OCI-LY3 (cell line): ENCODE results near the gene THSD7B.

Source experiments
- H2AFZ ChIP-seq: fragments of 200-600, 300-600 bp; shearing (Covaris generic); 2 replicates; pipeline ENCODE4 v1.6.0; 2014; ENCODE audit warnings: antibody characterized with exemption, low read depth, low read length
- H3K27ac ChIP-seq: fragments of 200-600, 300-600 bp; sonication (generic); 2 replicates; pipeline ENCODE4 v1.5.1; 2014; ENCODE audit warnings: mild to moderate bottlenecking, low read length, moderate library complexity, mixed read lengths
- H3K27me3 ChIP-seq: fragments of 200-600, 300-600 bp; sonication (generic); 2 replicates; pipeline ENCODE4 v1.6.1; 2014; ENCODE audit warnings: low read depth, low read length, mixed read lengths
- H3K36me3 ChIP-seq: fragments of 200-600, 300-600 bp; sonication (generic); replicated peaks from 2 replicates; pipeline ENCODE3; 2014; ENCODE audit warnings: low read depth, low read length, mixed read lengths
- H3K4me1 ChIP-seq: fragments of 300-600, 200-600 bp; sonication (generic); 2 replicates; pipeline ENCODE4 v1.6.1; 2014; ENCODE audit warnings: low read length, mixed read lengths
- H3K4me2 ChIP-seq: fragments of 200-600, 300-600 bp; sonication (generic); 2 replicates; pipeline ENCODE4 v1.6.1; 2014; ENCODE audit warnings: low read length, mixed read lengths
- H3K4me3 ChIP-seq: fragments of 300-600, 200-600 bp; sonication (generic); 2 replicates; pipeline ENCODE4 v1.5.1; 2014; ENCODE audit warnings: antibody characterized with exemption, mild to moderate bottlenecking, low read length, moderate library complexity
- H3K79me2 ChIP-seq: fragments of 300-600, 200-600 bp; shearing (Covaris generic); 2 replicates; pipeline ENCODE4 v1.6.1; 2014; ENCODE audit warnings: mild to moderate bottlenecking, low read length, mixed read lengths
- H3K9ac ChIP-seq: fragments of 300-600, 200-600 bp; shearing (Covaris generic); 2 replicates; pipeline ENCODE4 v1.6.0; 2014; ENCODE audit warnings: mild to moderate bottlenecking, low read length, moderate library complexity
- H3K9me3 ChIP-seq: fragments of 200-600, 300-600 bp; shearing (Covaris generic); 2 replicates; pipeline ENCODE4 v1.6.1; 2014; ENCODE audit warnings: low read length, mixed read lengths; ENCODE audit not compliant: insufficient read depth
- H4K20me1 ChIP-seq: fragments of 200-600, 300-600 bp; sonication (generic); 2 replicates; pipeline ENCODE4 v1.6.1; 2016; ENCODE audit warnings: low read length, mixed read lengths; ENCODE audit not compliant: insufficient read depth
- EZH2phosphoT487 ChIP-seq: fragments of 200-600 bp; shearing (Covaris generic); IDR thresholded peaks from 2 replicates; pipeline ENCODE4 v1.6.1; 2018; ENCODE audit warnings: antibody characterized with exemption, mixed run types, low read depth
- TF ChIP-seq, protein P1 (sequence below): fragments of 200-600, 300-600 bp; sonication (generic); IDR thresholded peaks from 2 replicates; pipeline ENCODE4 v1.5.1; 2014; ENCODE audit warnings: antibody characterized with exemption, low read length, low read depth

The THSD7B gene

DNA sequence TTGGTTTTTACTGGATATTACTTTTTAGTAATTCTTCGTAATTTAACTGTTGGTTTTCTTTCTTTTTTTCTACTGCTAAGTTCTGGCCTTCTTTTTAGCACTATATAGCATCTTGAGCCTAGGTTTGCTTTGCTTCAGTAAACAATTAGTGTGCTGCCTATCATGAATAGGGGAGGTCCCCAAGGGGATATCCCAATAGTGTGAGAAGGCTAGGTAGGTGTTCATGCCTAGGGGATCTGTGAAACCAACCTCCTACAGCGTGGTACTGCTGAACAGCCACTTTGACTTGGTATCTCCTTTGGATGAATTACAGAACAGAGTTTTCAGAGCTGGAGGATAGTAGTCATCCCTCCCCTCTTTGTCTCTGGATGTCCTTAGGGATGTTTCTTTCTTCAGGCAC is 888.7 kb downstream of the THSD7B start:
- H3K79me2 ChIP-seq: no peaks in the 10 kb centered on the region
- no peaks in the 10 kb centered on the region for H3K27me3 ChIP-seq
- H3K4me2 ChIP-seq: no peak overlapping the region
- H3K27ac ChIP-seq: no peak overlapping the region
- H4K20me1 ChIP-seq: no peaks in the 10 kb centered on the region
- no peak overlapping the region for H3K9ac ChIP-seq
- no peaks in the 10 kb centered on the region for H3K4me1 ChIP-seq
- no peak overlapping the region for H3K4me3 ChIP-seq
- no peak for TF ChIP-seq EZH2phosphoT487
- TF ChIP-seq, protein P1, sequence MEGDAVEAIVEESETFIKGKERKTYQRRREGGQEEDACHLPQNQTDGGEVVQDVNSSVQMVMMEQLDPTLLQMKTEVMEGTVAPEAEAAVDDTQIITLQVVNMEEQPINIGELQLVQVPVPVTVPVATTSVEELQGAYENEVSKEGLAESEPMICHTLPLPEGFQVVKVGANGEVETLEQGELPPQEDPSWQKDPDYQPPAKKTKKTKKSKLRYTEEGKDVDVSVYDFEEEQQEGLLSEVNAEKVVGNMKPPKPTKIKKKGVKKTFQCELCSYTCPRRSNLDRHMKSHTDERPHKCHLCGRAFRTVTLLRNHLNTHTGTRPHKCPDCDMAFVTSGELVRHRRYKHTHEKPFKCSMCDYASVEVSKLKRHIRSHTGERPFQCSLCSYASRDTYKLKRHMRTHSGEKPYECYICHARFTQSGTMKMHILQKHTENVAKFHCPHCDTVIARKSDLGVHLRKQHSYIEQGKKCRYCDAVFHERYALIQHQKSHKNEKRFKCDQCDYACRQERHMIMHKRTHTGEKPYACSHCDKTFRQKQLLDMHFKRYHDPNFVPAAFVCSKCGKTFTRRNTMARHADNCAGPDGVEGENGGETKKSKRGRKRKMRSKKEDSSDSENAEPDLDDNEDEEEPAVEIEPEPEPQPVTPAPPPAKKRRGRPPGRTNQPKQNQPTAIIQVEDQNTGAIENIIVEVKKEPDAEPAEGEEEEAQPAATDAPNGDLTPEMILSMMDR: no peak
- no peaks in the 10 kb centered on the region for H3K36me3 ChIP-seq
- H3K9me3 ChIP-seq: no peaks in the 10 kb centered on the region
- no peak overlapping the region for H2AFZ ChIP-seq

DNA sequence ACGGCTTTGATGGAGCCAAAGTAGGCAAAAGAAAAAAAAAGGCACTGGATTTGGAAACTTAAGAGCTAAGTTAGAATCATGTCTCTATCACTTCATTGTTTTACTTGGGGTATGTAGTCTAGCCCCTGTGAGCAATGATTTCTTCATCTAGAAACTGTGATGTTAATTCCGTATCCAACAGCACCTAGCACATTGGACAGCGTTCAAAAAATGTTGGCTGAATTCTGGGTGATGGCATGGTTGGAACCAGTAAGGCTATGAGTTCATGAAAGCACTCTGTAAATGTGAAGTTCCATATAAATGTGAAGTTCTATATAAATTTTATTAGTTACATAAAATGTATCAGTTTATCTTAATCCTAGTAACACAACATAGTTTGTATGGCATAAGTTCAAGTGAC is 890.5 kb downstream of the THSD7B start:
- H3K27me3 ChIP-seq: no peaks in the 10 kb centered on the region
- TF ChIP-seq, protein P1: no peak
- no peak for TF ChIP-seq EZH2phosphoT487
- H3K36me3 ChIP-seq: no peaks in the 10 kb centered on the region
- no peak overlapping the region for H3K4me2 ChIP-seq
- H3K4me1 ChIP-seq: no peaks in the 10 kb centered on the region
- H4K20me1 ChIP-seq: no peaks in the 10 kb centered on the region
- H2AFZ ChIP-seq: no peak overlapping the region
- H3K79me2 ChIP-seq: no peaks in the 10 kb centered on the region
- no peak overlapping the region for H3K27ac ChIP-seq
- H3K4me3 ChIP-seq: no peak overlapping the region
- no peaks in the 10 kb centered on the region for H3K9me3 ChIP-seq
- no peak overlapping the region for H3K9ac ChIP-seq

DNA sequence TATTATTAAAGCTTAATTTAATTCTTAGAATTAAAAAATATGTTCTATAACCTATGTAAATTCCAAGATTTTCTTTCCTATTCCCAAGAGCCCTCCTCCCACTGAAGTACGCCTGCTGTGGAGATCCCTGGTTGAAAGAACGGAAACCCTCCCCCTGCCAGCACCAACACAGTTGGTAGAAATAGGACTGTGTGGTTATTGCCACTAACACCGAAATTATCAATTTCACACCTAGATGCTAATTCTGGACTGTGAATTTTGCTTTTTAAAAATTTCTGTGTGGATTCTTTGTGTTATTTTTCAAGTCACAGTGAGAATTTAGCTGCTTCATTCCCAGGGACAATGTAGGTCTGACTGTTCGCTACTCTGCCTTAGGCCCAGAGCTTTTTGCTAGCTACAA is 893.1 kb downstream of the THSD7B start:
- no peak overlapping the region for H3K27ac ChIP-seq
- no peaks in the 10 kb centered on the region for H3K79me2 ChIP-seq
- H3K4me3 ChIP-seq: no peak overlapping the region
- H3K9me3 ChIP-seq: no peaks in the 10 kb centered on the region
- H3K4me2 ChIP-seq: no peak overlapping the region
- no peaks in the 10 kb centered on the region for H3K27me3 ChIP-seq
- H3K4me1 ChIP-seq: no peaks in the 10 kb centered on the region
- TF ChIP-seq, protein P1: no peak
- no peak for TF ChIP-seq EZH2phosphoT487
- no peak overlapping the region for H2AFZ ChIP-seq
- H4K20me1 ChIP-seq: no peaks in the 10 kb centered on the region
- no peaks in the 10 kb centered on the region for H3K36me3 ChIP-seq
- H3K9ac ChIP-seq: no peak overlapping the region

DNA sequence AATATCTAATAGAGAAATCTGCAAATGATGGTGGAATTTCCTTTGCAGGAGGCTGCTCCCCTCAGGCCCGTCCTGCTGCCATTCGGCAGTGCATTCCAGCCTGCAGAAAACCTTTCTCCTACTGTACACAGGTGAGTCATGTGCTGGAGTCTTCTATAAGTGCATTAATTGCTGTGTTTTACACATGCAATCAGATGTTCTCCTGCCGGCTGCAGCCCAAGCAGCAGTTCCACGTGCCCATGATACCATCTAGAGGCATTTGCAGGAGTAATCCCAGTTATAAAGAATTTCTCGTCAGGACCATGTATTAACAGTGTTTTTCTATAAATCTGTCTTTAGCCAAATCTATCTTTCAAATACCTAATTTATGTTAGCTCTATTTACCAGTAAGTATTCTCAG is 894.3 kb downstream of the THSD7B start:
- Histone ChIP-seq H2AFZ (no peak overlapping the region), H3K27ac (no peak overlapping the region), H3K4me1 (no peaks in the 10 kb centered on the region), H3K4me3 (no peak overlapping the region), H4K20me1 (no peaks in the 10 kb centered on the region), H3K9ac (no peak overlapping the region), H3K9me3 (no peaks in the 10 kb centered on the region), H3K36me3 (no peaks in the 10 kb centered on the region), H3K27me3 (no peaks in the 10 kb centered on the region), H3K4me2 (no peak overlapping the region), H3K79me2 (no peaks in the 10 kb centered on the region)
- TF ChIP-seq EZH2phosphoT487: no peak
- TF ChIP-seq, protein P1: peak; percentile 19; the same call in 1 of the 2 replicates
